ENCODE data around the gene PER1. TPM values are rescaled to one million over a fixed set of nuclear protein-coding genes. Genes with fewer than 3 reads are reported as not detected.

PER1 gene
- total and polyA plus RNA-seq, 7 donors = 48.9 to 278 (median 145) TPM

- peak overlapping the region; percentile 97 for H3K4me3 ChIP-seq
- intact Hi-C loops (cut with DNase I) = no loop called here
These were observed 1.7 kb downstream of the PER1 start for GRCh38 chr17:8150194-8151119.

GRCh38 chr17:8149419-8150193, 2.6 kb downstream of the PER1 start:
- peaks cover 26 to 69% of the 10 kb centered on the region in 2 donors for H3K36me3 ChIP-seq (ENCODE audit: insufficient read depth in 1 of 2, low read depth in 1 of 2)
- no peak for ATAC-seq
- TF ChIP-seq CTCF (IDR thresholded peaks at IDR 0.05) = no peak
- WGBS, 3 donors = 80 to 89% (median 83%) methylated on average over 28 to 29 of the region's 29 CpGs
- intact Hi-C loops (cut with DNase I) = loop anchor here in 1 of 2 donors (10.0 kb wide), 1 partner anchor 905 kb away; the partner anchor contains the start of gene GABARAP
- H3K9me3 ChIP-seq = no peaks in the 10 kb centered on the region
- DNase-seq = peak in 1 of 2 donors; percentile 28
- peak overlapping the region; percentile 100 for H3K27ac ChIP-seq
- peak overlapping the region; percentile 97 for H3K4me3 ChIP-seq
- H3K4me1 ChIP-seq = peaks cover 49% of the 10 kb centered on the region
- no peaks in the 10 kb centered on the region for H3K27me3 ChIP-seq (ENCODE audit: insufficient read depth in 3 of 3, low read length in 2 of 3)

More at GRCh38 chr17:8150194-8151119, 1.7 kb downstream of the PER1 start:
- no peaks in the 10 kb centered on the region for H3K27me3 ChIP-seq (ENCODE audit: insufficient read depth in 3 of 3, low read length in 2 of 3)
- H3K4me1 ChIP-seq = peaks cover 49% of the 10 kb centered on the region
- ATAC-seq (no peak), DNase-seq (peak in 1 of 2 donors; percentile 19)
- H3K36me3 ChIP-seq (ENCODE audit: insufficient read depth in 1 of 2, low read depth in 1 of 2) = peaks cover 25 to 61% of the 10 kb centered on the region in 2 donors
- H3K9me3 ChIP-seq = no peaks in the 10 kb centered on the region
- peak overlapping the region; percentile 100 for H3K27ac ChIP-seq
- WGBS, 3 donors = 47 to 61% (median 49%) methylated on average over 18 of the region's 18 CpGs
- TF ChIP-seq CTCF (IDR thresholded peaks at IDR 0.05) = no peak

- H3K27me3 ChIP-seq (ENCODE audit: insufficient read depth in 3 of 3, low read length in 2 of 3) = no peaks in the 10 kb centered on the region
- intact Hi-C loops (cut with DNase I) = loop anchor here in 1 of 2 donors (10.0 kb wide), 1 partner anchor 904 kb away; the partner anchor contains the start of gene GABARAP
- DNase-seq = no peak
- peaks cover 26 to 80% of the 10 kb centered on the region in 2 donors for H3K36me3 ChIP-seq (ENCODE audit: insufficient read depth in 1 of 2, low read depth in 1 of 2)
- no peak for TF ChIP-seq CTCF (IDR thresholded peaks at IDR 0.05)
- H3K27ac ChIP-seq = peak overlapping the region; percentile 100
- no peaks in the 10 kb centered on the region for H3K9me3 ChIP-seq
- no peak overlapping the region for H3K4me3 ChIP-seq
- peaks cover 46% of the 10 kb centered on the region for H3K4me1 ChIP-seq
- 78 to 92% (median 80%) methylated on average over 13 of the region's 13 CpGs for WGBS, 3 donors
- ATAC-seq = no peak
These were observed 3.6 kb downstream of the PER1 start for GRCh38 chr17:8148560-8148959.

GRCh38 chr17:8147805-8148404, 4.3 kb downstream of the PER1 start:
- ATAC-seq = no peak
- intact Hi-C loops (cut with DNase I) = loop anchor here in 1 of 2 donors (10.0 kb wide), 1 partner anchor 903 kb away; the partner anchor contains the start of gene GABARAP
- WGBS, 3 donors = 77 to 90% (median 88%) methylated on average over 10 to 13 of the region's 13 CpGs
- H3K9me3 ChIP-seq = no peaks in the 10 kb centered on the region
- H3K27me3 ChIP-seq (ENCODE audit: insufficient read depth in 3 of 3, low read length in 2 of 3) = no peaks in the 10 kb centered on the region
- no peak for TF ChIP-seq CTCF (IDR thresholded peaks at IDR 0.05)
- H3K36me3 ChIP-seq (ENCODE audit: insufficient read depth in 1 of 2, low read depth in 1 of 2) = peaks cover 26 to 80% of the 10 kb centered on the region in 2 donors
- H3K4me3 ChIP-seq = no peak overlapping the region
- peak overlapping the region; percentile 100 for H3K27ac ChIP-seq
- DNase-seq = no peak
- H3K4me1 ChIP-seq = peaks cover 40% of the 10 kb centered on the region
